GM12878 (cell line): ENCODE data around the gene SVIL.

Experiments
- BRCA1 ChIP-seq: IDR thresholded peaks from 2 replicates; pipeline ENCODE4 v1.6.1; 2011; ENCODE audit warnings: low read depth, low read length, improper control_type of control experiment
- CTCF ChIP-seq, 3 experiments: IDR thresholded peaks in 2 of 3; conservative IDR thresholded peaks in 1 of 3; 2 replicates each; pipeline ENCODE4 v1.5.1; 2011; ENCODE audit warnings: low read depth in 3 of 3, low read length in 3 of 3, mild to moderate bottlenecking in 3 of 3, control low read depth in 2 of 3, moderate library complexity in 2 of 3, inconsistent platforms in 1 of 3, mixed read lengths in 1 of 3; ENCODE audit not compliant: control insufficient read depth in 2 of 3, insufficient read depth in 1 of 3; ENCODE audit errors: extremely low read depth in 1 of 3
- ELK1 ChIP-seq: IDR thresholded peaks from 2 replicates; pipeline ENCODE4 v1.6.1; 2012; ENCODE audit warnings: low read depth, low read length, improper control_type of control experiment
- EP300 ChIP-seq, 2 experiments: fragments of 150-350 bp in 1 of 2; IDR thresholded peaks; 2 replicates each; pipeline ENCODE4 v1.6.1; 2011 to 2012; ENCODE audit warnings: low read depth in 2 of 2, low read length in 2 of 2, borderline replicate concordance in 1 of 2, improper control_type of control experiment in 1 of 2, inconsistent platforms in 1 of 2; ENCODE audit not compliant: control insufficient read depth in 1 of 2
- EZH2 ChIP-seq: IDR thresholded peaks from 2 replicates; pipeline ENCODE4 v1.6.1; 2012; ENCODE audit warnings: low read depth, mild to moderate bottlenecking, control low read depth, inconsistent platforms, low read length, borderline replicate concordance; ENCODE audit not compliant: control insufficient read depth
- GABPA ChIP-seq: IDR thresholded peaks from 2 replicates; pipeline ENCODE4 v1.6.1; 2014; ENCODE audit warnings: antibody characterized with exemption, low read depth, mild to moderate bottlenecking, inconsistent platforms
- MEF2A ChIP-seq: IDR thresholded peaks from 2 replicates; pipeline ENCODE4 v1.6.1; 2011; ENCODE audit warnings: low read depth, mild to moderate bottlenecking, low read length, moderate library complexity; ENCODE audit not compliant: insufficient read depth
- MXI1 ChIP-seq: fragments of 150-350 bp; IDR thresholded peaks from 2 replicates; pipeline ENCODE4 v1.6.1; 2011; ENCODE audit warnings: low read depth, mild to moderate bottlenecking, inconsistent platforms, low read length, improper control_type of control experiment
- NFYB ChIP-seq: IDR thresholded peaks from 2 replicates; pipeline ENCODE4 v1.6.1; 2011; ENCODE audit warnings: low read depth, mild to moderate bottlenecking, low read length, improper control_type of control experiment, moderate library complexity; ENCODE audit not compliant: insufficient read depth
- POLR2AphosphoS5 ChIP-seq: IDR thresholded peaks from 2 replicates; pipeline ENCODE4 v1.6.1; 2011; ENCODE audit warnings: mild to moderate bottlenecking, low read length, inconsistent platforms
- SIN3A ChIP-seq: IDR thresholded peaks from 2 replicates; pipeline ENCODE4 v1.6.1; 2012; ENCODE audit warnings: low read depth, low read length, improper control_type of control experiment
- ZBED1 ChIP-seq: IDR thresholded peaks from 2 replicates; pipeline ENCODE4 v1.6.1; 2016; ENCODE audit warnings: borderline replicate concordance
- ZNF274 ChIP-seq: IDR thresholded peaks from one replicate; pipeline ENCODE4 v1.8.0; 2011; ENCODE audit not compliant: insufficient read length, insufficient read depth
- TF ChIP-seq, protein P1 (sequence below): IDR thresholded peaks from 2 replicates; pipeline ENCODE4 v1.6.1; 2011; ENCODE audit warnings: low read depth, mild to moderate bottlenecking, low read length, moderate library complexity, borderline replicate concordance; ENCODE audit errors: extremely low read depth

GRCh38 chr10:29408847-29409240 lies 225.9 kb downstream of the SVIL start:
- TF ChIP-seq EZH2: no peak
- no peak for TF ChIP-seq ELK1
- TF ChIP-seq CTCF (IDR thresholded peaks at IDR 0.05 in 2 of 3, conservative IDR thresholded peaks at IDR 0.05 in 1 of 3; ENCODE audit: control insufficient read depth in 2 of 3, extremely low read depth in 1 of 3, insufficient read depth in 1 of 3, low read depth in 3 of 3, low read length in 3 of 3): no peak
- TF ChIP-seq ZNF274: no peak
- no peak for TF ChIP-seq BRCA1
- no peak for TF ChIP-seq NFYB
- no peak for TF ChIP-seq GABPA
- TF ChIP-seq, protein P1, sequence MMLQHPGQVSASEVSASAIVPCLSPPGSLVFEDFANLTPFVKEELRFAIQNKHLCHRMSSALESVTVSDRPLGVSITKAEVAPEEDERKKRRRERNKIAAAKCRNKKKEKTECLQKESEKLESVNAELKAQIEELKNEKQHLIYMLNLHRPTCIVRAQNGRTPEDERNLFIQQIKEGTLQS: no peak
- no peak for TF ChIP-seq POLR2AphosphoS5
- TF ChIP-seq EP300 (IDR thresholded peaks at IDR 0.05; ENCODE audit: borderline replicate concordance in 1 of 2, control insufficient read depth in 1 of 2, low read depth in 2 of 2, low read length in 2 of 2): no peak
- no peak for TF ChIP-seq ZBED1
- no peak for TF ChIP-seq MEF2A
- TF ChIP-seq MXI1: no peak
- TF ChIP-seq SIN3A: no peak
